Activated CD8-positive, alpha-beta memory T cell treated with anti-CD3 and anti-CD28 coated beads for 24 hours (primary cell): ENCODE measurements around the gene VIPAS39.
A peak's percentile ranks its signal among the peaks of the same experiment; 100 is the strongest.

ENCODE experiments used
- DNase-seq: peaks from one replicate; pipeline ENCODE4 v3.0.0-alpha.2; 2020

The VIPAS39 gene

GRCh38 chr14:77390188-77390587 lies 67.2 kb downstream of the VIPAS39 start:
- no peak for DNase-seq

- DNase-seq: no peak
Measured at GRCh38 chr14:77378701-77379100, 78.7 kb downstream of the VIPAS39 start.

GRCh38 chr14:77377502-77377844 lies 79.9 kb downstream of the VIPAS39 start:
- DNase-seq: no peak

- DNase-seq: peak; percentile 93
Measured at GRCh38 chr14:77376771-77377501, 80.5 kb downstream of the VIPAS39 start, which contains the start of the genes SAMD15 and TMED8. Gene SAMD15 (plus strand): TSS chr14:77377379. CDS start chr14:77377419, 40 bp downstream. Gene TMED8 (minus strand): TSS chr14:77377094. CDS start chr14:77377053, 41 bp downstream.
